GM18499 (cell line): ENCODE data around the gene BBC3.
"Not testable (repeated sequence)": the region's sequence is repeated elsewhere in the genome, so short reads cannot be mapped to it uniquely, and the experiment has no call there.

Source experiments
- ATAC-seq: cut with Tn5 transposase; IDR thresholded peaks from one replicate; pipeline ENCODE4 v1.9.1; 2021; ENCODE audit warnings: moderate number of reproducible peaks; ENCODE audit not compliant: insufficient read depth, unreplicated experiment

Gene BBC3

DNA sequence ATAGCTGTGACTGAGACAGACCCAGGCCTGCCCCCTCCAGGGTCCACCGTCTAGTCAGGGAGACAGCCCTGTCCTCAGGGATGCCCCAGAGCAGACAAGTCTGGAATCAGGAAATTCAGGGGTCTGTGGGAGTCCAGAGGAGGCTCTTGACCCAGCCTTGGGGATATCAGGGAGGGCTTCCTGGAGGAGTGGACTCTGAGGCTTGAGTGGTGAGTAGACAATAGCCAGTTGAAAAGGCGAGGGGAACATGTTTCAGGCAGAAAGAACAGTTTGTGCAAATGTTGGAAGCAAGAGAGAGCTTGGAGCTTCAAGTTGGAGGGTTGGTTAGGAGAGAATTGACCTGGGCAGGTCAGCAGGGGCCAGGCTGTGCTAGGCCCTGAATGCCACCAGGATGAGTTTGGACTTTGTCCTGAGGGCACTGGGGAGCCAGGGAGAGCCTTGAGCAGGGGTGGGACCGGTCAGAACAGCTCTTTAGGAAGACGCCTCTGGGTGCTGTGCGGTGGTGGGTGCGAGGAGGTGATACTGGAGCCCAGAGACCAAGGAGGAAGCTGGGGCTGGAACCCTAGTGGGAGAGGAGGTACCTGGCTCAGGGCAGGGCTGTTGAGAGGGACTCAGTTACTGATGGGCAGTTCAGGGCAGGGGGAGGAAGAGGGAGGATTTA, 28.0 kb upstream of the BBC3 start:
- ATAC-seq: no peak

DNA sequence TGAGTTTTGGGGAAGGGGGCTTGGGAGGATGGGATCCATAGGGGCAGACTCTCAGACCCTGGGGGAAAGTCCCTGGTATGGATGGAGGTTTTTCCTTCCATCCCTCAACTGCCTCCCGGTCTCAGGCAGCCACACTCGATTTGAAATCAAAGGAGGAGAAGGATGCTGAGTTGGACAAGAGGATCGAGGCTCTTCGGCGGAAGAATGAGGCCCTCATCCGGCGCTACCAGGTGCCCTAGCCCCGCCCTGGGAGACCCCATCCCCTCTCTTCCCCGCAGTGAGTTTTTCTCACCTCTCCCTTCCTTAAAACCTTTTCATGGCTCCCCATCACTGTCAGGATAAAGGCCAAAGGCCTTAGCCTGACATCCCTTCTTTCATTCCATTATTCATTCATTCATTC, 27.4 kb upstream of the BBC3 start:
- no peak for ATAC-seq

DNA sequence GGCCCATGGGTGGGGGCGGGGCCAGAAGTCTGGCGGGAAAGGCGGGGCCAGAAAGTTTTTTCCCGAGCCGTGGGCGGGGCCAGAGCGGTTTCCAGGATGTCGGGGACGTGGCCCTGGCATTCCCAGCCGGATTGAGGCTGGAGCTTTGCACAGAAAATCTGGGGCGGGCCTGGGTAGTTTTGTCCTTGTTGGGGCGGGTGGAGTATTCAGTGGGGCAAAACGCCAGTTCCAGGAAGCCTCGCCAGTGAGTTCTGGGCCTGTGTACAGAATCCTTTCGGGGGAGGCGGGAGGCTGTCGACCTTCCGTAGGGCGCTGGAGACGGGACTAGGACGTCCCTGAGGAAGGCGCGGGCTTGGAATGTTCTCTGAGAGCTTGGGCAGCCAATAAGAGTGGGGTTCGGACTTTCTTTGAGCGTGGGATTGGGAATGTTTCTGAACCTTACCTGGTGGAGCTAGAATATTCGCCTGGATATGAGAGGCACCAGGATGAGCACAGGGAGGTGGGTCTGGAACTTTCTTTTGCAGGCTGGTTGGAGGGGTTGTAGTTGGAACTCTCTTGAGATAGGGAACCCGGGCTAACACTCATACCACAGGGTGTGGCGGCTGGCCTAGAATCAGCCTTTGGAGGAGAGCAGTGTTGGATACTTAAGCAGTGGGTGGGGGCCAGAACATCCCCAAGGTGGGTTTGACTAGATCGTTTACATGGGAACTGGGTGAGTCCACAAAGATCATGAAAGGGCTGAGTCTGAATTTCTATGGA, 26.6 kb upstream of the BBC3 start:
- ATAC-seq: no peak

DNA sequence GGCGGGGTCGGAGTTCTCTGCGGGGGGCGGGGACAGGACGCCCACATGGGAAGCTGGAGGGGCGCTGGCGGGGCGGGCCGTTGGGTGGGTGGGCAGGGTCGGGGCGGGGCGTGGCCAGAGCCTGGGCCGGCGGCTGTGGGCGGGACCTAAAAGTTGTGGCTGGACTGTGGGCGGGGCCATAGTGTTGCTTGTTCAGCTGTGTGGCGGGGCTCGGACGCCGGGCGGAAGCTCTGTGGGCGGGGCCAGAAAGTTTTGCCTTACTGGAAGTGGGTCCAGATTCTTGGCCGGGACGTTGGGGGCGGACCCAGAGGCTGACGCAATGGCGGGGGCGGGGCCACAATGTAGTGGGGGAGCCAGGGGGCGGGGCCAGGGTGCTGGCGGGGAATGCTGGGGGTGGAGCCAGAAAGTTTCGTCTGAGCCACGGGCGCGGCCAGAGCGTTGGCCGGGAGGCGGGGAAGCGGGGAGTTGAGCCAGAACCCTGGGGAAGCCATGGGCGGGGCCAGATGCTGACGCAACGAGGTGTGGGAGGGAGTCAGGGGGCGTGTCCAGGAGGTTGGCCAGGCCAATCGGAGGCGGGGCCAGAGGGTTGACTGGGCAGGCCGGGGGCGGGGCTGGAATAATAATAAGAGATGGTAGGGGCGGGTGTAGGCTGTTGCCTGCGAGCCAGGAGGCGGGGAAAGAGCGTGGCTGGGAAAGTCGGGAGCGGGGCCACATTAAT, 25.9 kb upstream of the BBC3 start:
- ATAC-seq: peak; percentile 46

DNA sequence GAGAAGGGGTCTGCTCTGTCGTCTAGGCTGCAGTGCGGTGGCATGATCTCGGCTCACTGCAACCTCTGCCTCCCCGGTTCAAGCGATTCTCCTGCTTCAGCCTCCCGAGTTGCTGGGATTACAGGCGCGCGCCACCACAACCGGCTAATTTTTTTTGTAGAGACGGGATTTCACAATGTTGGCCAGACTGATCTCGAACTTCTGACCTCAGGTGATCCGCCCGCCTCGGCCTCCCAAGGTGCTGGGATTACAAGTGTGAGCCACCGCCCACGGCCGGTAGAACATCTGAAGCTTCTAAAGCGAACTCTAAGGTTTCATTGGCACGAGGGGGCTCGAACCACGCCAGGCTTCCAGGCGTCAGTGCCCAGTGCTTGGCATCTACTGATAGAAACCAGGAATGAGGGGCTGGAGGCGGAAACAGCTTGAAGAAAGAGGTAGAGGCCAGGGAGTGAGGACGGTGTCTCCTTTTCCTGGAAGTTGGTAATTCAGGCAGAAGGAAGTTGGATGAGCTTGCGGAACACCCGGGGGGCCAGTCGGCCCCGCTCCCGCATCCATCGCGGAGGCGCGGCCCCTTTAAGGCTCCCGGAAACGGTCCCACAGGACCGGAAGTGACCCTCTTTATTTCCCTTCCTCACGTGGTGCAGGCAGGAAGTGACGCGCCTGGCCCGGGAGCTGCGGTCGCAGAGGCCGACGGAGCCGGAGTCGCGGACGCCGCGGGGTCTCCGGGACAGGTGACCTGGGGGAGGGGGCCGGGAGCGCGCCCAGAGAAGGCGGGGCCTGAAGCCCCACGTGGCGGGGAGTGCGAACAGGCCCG, 25.1 kb upstream of the BBC3 start, which contains the start of gene CCDC9:
TSS of gene CCDC9 (plus strand) at position 647 of the 814 bp plus-strand sequence. CDS start 1,876 bp downstream, outside the sequence.
- peak; percentile 37 for ATAC-seq

DNA sequence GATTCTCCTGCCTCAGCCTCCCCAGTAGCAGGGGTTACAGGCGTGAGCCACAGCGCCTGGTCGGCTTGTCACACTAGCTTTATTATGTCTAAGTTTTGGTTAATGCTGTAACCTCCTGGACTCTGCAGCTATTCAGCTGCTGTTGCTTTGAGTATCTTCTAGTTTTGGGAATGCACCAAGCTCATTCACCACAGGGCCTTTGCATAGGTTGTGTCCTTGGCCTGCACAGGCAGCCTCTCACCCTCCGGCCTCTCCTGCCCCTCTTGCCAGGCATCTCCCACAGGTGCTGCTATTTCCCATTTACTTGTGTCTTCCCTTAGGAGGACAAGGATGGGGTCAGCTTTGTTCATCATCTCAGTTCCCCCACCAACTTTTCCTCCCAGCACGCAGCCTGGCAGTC, 23.0 kb upstream of the BBC3 start:
- no peak for ATAC-seq

DNA sequence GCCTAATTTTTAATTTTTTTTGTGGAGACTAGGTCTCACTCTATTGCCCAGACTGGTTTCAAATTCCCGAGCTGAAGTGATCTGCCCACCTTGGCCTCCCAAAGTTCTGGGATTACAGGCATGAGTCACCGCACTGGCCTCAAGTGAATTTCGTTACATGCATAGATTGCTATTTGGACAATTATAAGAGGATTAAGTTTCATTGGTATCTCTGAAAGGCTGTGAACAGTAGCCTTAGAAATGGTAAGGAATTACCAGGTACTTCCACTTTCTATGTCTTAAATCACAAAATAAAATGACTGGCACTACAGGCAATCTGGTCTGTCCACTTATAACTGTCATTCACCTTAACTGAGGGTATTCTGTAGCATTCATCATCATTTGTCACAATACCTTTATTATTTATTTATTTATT, 22.5 kb upstream of the BBC3 start:
- no peak for ATAC-seq

DNA sequence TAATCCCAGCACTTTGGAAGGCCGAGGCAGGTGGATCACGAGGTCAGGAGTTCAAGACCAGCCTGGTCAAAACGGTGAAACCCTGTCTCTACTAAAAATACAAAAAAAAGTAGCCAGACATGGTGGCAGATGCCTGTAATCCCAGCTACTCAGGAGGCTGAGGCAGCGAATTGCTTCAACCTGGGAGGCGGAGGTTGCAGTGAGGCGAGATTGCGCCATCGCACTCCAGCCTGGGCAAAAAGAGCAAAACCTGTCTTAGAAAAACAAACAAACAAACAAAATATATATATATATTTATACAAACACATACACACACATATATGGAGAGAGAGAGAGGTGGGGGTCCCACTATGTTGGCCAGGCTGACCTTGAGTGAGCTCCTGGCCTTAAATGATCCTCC, 22.0 kb upstream of the BBC3 start:
- ATAC-seq: not testable (repeated sequence)

DNA sequence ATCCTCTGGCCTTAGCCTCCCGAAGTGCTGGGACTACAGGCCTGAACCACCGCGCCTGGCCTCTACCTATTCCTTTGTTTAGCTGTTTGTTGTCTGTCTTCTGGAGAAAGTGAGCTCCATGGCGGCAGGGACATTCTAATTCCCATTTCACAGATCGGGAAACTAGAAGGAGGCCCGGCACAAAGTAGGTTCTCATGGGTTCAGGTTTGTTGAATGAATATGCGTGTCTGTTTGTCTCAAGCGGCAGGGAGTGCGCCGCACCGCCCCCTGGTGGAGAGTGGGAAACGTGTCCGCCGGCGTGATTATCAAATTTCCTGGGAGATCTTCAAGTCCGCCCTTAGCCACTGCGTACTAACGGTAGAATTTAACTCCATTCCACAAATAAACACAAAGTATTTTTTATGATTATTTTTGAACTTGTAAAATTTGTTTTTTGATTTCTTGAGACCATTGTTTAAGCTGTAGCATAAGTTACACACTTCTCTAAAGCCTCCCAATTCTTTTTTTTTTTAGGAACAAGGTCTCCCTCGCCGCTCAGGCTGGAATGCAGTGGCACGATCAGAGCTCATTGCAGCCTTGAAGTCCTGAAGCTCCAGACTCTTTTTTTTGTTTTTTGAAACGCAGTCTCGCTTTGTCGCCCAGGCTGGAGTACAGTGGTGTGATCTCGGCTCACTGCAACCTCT, 16.4 kb upstream of the BBC3 start:
- no peak for ATAC-seq

DNA sequence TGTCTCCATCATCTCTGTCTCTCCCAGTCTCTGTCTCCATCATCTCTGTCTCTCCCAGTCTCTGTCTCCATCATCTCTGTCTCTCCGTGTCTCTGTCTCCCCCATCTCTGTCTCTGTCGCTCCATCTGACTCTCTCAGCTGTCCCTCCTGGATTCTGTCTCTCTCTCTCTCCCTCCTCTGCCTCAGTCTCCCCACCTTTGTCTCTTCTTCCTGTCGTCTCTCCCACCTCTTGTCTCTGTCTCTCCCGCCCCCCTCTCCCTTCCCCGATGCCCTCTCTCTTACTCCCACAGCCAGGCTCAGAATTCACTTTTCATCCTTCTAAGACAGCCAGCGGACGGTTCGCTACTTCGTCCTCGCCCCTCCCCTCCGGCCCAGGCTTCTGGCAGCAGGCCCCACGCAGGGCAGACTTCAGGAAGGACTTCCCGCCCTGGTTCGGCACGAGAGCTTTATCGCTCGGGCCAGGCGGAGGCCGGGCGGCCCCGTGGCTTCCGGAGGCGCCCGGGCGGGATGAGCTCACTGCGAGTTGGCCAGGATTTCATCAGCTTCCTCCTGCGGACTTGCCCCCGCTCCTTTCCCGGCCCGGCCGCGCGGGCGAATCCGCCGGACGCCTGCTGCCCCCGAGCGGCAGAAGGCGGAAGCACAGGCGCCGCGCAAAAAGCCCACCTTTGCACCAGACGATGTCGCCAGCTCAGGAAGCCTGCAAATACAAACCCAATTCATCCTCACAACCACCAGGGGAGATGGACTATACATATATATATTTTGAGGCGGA, 13.0 kb upstream of the BBC3 start:
- no peak for ATAC-seq

DNA sequence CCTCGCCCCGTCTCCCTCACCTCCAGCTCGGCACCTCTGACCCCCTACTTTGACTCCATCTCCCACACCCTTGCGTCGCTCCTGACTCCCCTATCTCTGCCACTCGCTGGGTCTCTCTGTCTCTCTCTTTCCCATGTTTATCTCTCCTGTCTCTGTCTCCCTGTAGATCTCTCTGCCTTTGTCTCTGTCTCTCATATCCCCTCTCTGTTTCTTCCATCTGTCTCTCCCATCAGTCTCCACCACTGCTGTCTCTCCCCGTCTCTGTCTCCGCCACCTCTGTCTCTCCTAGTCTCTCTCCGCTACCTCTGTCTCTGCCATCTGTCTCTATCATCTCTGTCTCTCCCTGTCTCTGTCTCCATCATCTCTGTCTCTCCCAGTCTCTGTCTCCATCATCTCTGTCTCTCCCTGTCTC, 12.4 kb upstream of the BBC3 start:
- ATAC-seq: no peak

DNA sequence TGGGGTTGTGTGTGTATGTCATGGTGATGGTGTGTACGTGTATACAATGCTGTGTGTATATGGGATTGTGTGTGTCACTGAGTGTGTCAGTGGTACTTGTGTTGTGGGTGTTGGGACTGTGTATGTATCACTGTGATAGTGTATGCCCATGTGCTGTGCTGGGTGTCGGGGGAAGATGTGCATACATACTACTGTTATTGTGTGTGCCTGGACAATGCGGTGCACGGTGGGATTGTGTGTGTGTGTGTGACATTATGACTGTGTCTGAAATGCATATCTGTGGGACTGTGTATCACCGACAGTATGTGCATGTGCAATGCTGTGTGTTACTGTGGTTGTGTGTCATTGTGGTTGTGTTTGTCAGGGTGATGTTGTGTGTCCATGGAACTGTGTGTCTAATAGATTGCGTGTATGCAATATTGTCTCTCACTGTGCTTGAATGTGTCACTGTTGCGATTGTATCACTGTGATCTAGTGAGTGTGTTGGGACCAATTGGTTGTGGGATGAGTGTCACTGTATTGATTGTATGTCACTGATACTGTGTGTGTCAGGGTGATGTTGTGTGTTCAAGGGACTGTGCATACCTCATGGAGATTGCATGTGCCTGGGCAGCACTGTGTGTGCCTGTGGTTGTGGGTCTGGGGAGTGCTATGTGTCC, 11.0 kb upstream of the BBC3 start:
- no peak for ATAC-seq

DNA sequence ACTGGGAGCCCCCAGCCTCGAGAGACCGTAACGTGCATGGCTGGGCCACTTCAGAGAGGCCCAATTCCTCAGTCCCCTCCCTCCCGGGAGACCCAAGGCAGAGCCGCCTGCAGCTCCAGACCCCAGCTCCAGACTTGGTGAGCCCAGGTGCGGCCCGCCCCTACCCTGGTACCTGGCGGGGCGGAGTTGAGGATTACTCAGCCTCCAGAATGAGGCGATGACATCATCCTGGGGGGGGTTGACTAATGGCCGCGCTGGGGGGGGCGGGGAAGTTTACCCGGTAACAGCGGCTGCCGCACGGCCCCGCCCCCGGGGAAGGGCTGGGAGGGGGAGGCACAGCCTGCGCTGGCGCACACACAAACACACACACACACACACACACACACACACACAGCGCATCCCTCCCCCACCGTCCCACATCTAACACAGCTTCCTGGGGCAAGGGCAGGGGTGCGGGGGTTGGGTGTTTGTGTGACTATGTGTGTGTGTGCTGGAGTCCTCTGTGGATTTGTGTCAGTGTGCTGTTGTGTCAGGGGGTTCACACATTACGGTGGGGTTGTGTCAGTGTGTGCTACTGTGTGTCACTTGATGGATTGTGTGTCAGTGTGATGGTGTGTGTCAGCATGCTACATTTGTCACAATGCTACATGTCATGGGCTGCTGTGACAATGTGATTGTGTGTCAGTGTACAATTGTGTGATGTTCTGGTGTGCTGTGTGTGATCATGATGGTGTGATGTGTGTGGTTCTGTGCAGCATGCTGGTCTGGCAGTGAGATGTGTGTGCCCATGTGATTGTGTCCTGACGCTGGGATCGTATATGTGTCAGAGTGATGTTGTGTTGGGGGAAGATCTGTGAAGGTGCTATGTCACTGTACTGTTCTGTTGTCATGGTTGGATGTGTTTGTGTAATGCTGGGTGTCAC, 10.3 kb upstream of the BBC3 start:
- ATAC-seq: no peak

DNA sequence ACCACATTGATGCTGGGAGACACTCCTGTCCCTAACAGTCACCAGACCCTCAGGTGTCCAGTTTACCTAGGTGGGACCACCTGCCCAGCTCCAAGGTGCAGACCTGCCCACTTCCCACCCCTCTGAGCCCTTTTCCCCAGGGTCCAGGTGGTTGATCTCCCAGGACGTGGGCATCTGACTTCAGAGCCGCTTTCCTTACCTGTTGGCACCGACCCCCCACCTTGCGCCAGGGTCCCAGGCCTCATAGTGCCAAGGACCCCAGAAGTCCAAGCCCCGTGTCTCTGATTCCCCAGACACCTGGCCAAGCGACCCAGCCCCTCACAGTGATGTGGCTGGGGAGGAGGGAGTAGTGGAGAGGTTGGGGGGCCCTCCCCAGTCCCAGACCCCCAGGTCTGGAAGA, 9.6 kb upstream of the BBC3 start:
- ATAC-seq: no peak

DNA sequence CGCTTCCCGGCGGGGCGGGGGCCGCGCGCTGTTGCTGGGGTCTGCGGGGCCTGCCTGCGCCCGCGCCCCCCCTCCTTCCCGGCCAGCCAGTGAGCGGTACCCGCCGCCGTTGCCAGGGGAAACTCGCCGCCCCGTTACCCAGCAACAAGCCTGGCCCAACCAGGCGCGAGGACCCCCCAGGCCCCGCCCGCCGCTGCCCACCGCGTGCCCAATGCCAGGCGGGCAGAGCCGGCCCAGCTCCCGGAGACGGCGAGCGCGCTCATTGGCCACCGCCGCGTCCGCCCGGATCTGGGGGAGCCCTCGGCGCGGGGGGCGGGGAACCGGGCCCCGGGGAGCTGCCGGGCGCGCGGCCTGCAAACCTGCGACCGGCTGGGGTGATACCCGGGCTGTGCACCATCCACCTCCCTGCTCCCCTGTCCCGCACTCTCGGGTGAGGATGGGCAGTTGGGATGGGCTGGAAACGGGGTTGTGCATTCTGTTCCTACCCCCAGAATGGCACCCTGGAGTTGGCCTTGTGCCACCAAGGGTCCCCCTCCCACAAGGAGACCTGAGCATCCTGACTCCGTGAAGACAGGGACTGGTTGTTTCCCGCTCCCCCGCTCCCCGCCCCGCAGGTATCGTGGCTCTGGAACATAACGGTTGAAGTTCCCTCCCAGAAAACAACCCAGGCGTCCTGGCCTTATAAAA, 8.8 kb upstream of the BBC3 start:
- no peak for ATAC-seq

DNA sequence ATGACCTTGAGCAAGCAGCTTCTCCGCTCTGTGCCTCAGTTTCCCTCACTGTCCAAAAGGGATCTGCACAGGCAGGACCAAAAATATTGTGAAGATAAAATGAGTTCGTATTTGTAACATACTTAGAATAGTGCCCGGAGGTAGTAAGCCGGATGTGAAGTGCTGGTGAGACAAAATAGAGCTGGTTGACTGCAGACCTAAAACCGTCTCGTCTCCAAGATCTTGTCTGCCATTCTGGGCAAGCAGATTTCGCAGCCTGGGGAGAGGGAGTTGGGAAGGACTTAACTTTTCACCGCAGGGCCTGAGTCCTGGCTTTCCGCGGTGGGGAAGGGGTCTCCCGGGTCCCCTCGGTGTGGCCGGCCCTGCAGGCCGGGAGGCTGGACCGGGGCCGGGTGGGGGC, 8.2 kb upstream of the BBC3 start:
- no peak for ATAC-seq

DNA sequence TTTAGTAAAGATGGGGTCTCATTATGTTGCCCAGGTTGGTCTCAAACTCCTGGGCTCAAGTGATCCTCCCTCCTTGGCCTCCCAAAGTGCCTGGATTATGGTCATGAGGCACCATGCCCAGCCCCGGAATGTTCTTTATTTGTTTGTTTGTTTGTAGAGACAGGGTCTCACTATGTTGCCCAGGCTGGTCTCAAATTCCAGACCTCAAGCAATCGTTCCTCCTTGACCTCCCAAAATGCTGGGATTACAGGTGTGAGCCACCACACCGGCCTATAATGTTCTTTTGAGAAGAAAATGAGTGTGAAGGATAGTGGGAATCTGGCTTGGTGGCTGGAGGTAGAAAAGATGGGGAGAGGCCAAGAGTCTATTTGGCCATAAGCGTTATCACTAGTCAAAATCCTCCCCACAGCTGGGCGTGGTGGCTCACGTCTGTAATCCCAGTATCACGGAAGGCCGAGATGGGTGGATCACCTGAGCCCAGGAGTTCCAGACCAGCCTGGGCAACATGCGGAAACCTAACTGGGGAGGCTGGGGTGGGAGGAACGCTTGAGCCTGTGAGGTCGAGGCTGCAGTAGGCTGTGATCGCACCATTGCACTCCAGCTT, 5.2 kb upstream of the BBC3 start:
- no peak for ATAC-seq
